ENCODE measurements around the gene PVR. TPM values are rescaled to one million over a fixed set of nuclear protein-coding genes. Genes with fewer than 3 reads are reported as not detected.

Gene PVR
- total RNA-seq, 1 donor from 2014 or later: 26.0 TPM

DNA sequence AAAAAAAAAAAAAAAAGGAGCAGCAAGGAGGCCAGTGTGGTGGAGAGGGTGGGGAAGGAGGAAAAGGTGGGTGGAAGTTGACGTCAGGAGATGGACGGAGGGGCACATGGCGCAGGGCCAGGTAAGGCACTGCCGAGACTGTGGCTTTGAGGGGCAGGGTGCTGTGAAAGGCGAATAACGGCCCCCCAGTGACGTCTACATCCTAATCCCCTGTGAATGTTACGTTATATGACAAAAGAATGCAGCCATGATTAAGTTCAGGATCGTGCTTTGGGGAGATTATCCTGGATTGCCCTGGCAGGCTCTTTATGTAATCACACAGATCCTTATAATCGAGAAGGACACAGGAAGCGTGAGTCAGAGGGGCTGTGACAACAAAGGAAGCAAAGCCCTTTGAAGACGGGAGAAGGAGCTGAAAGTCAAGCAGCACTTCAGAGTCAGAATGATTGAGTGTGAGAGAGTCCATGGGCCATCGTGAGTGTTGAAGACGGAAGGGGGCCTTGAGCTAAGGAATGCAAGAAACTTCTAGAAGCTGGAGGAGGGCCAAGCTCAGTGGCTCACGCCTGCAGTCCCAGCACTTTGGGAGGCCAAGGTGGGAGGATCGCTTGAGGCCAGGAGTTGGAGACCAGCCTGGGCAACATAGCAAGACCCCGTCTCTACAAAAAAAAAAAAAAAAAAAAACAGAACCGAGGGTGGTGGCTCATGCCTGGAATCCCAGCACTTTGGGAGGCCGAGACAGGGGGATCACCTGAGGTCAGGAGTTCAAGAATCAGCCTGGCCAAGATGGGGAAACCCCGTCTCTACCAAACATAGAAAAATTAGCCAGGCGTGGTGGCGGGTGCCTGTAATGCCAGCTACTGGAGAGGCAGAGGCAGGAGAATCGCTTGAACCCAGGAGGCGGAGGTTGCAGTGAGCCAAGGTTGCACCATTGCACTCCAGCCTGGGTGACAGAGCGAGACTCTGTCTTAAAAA lies 41.5 kb downstream of the PVR start:
- Histone ChIP-seq H3K27ac (no peak overlapping the region), H3K4me3 (no peak overlapping the region), H3K27me3 (no peaks in the 10 kb centered on the region), H3K9me3 (no peaks in the 10 kb centered on the region), H3K4me1 (no peaks in the 10 kb centered on the region), H3K36me3 (no peaks in the 10 kb centered on the region)
- TF ChIP-seq POLR2A (IDR thresholded peaks at IDR 0.05) (no peak), POLR2AphosphoS5 (IDR thresholded peaks at IDR 0.05; ENCODE audit: insufficient read depth in 1 of 2, low read depth in 1 of 2) (peak; percentile 5 to 64)
- no peak for DNase-seq (ENCODE audit: extremely low spot score in 2 of 2)
- intact Hi-C loops (cut with DNase I): no loop called here

DNA sequence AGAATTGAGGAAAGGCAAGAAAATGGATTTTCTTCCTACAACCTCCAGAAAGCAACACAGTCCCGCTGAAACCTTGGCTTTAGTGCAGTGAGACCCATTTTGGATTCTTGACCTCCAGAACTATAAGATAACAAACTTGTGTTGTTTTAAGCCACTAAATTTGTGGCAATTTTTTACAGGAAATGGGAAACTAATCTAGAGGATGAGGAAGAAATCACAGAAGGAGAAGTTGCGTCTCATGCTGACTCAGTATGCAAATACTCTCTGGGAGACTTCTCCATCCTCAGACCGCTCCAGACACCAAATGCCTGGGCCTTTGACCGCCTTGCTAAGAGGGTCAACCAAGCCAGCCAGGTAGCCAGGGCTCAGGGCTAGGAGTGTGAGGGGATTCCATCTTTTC lies 42.2 kb downstream of the PVR start:
- Histone ChIP-seq H3K4me3 (no peak overlapping the region), H3K27ac (no peak overlapping the region), H3K9me3 (no peaks in the 10 kb centered on the region), H3K36me3 (no peaks in the 10 kb centered on the region), H3K4me1 (no peaks in the 10 kb centered on the region), H3K27me3 (no peaks in the 10 kb centered on the region)
- no peak for TF ChIP-seq POLR2A (IDR thresholded peaks at IDR 0.05)
- TF ChIP-seq CTCF (IDR thresholded peaks at IDR 0.05): no peak
- TF ChIP-seq POLR2AphosphoS5 (IDR thresholded peaks at IDR 0.05; ENCODE audit: insufficient read depth in 1 of 2, low read depth in 1 of 2): no peak
- intact Hi-C loops (cut with DNase I): no loop called here
- DNase-seq (ENCODE audit: extremely low spot score in 2 of 2): no peak

DNA sequence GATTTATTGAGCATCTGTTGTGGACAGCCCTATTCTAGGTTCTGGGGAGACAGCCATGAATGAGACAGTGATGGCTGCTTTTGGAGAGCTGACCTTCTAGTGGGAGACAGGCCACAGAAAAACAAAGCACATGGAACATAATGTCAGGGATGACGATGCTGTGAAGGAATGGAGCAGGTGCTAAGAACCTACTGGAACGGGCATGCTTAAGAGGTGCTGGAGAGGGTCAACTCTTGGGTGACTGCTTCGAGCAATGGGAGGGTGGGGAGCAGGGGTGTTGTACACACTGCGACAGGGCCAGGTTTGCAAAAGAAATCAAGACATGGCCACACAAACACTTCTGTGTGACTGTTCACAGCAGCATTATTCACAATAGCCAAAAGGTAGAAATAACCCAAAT lies 43.2 kb downstream of the PVR start:
- Histone ChIP-seq H3K9me3 (no peaks in the 10 kb centered on the region), H3K36me3 (no peaks in the 10 kb centered on the region), H3K27me3 (no peaks in the 10 kb centered on the region), H3K4me3 (no peak overlapping the region), H3K27ac (no peak overlapping the region), H3K4me1 (peaks cover 4% of the 10 kb centered on the region)
- no peak for TF ChIP-seq POLR2AphosphoS5 (IDR thresholded peaks at IDR 0.05; ENCODE audit: insufficient read depth in 1 of 2, low read depth in 1 of 2)
- no peak for TF ChIP-seq CTCF (IDR thresholded peaks at IDR 0.05)
- TF ChIP-seq POLR2A (IDR thresholded peaks at IDR 0.05): no peak
- intact Hi-C loops (cut with DNase I): no loop called here
- DNase-seq (ENCODE audit: extremely low spot score in 2 of 2): no peak

- H3K27me3 ChIP-seq: no peaks in the 10 kb centered on the region
Measured at GRCh38 chr19:44687888-44688287, 44.2 kb downstream of the PVR start.

DNA sequence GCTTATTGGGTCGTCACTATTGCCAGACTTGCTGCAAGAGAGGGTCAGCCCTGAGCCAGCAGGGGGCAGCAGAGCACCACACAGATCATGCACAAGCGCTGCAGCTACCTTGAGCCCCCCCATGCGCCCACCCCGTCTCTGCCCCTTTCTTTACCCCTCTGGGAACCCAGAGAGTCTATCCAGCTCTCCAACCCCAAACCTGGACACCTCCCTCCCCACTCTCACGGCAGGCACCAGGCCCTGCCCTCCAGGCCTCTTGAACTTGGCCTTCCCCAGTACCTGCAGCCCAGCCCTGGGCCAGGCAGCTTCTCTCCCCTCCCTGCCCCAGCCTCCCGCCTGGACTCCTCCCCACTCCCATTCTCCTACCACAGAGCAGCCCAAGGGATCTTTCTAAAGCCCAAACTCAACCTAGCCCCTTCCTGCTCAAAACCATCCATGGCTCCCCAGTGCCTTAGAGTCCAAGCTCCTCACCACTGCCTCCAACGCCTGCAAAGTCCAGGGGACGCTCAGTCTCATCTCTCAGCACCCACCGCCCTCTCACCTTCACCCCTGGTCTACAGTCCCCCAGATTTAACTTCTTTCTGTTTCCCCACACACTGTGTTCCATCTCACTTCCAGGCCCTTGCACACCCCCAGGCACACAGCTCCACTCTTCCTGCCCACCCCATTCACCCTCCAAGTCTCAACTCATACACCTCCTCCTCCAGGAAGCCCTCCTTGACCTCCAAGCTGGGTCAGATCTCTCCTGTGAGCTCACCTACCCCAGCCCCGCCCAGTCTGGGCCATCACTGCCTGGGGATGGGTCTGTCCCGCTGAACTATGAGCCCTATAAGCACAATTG lies 45.8 kb downstream of the PVR start:
- intact Hi-C loops (cut with DNase I): no loop called here
- Histone ChIP-seq H3K27me3 (no peaks in the 10 kb centered on the region), H3K4me3 (no peak overlapping the region), H3K27ac (no peak overlapping the region), H3K9me3 (no peaks in the 10 kb centered on the region), H3K36me3 (no peaks in the 10 kb centered on the region), H3K4me1 (peaks cover 11% of the 10 kb centered on the region)
- no peak for DNase-seq (ENCODE audit: extremely low spot score in 2 of 2)
- TF ChIP-seq CTCF (IDR thresholded peaks at IDR 0.05): peak; percentile 83 to 90 (median 90)
- TF ChIP-seq POLR2AphosphoS5 (IDR thresholded peaks at IDR 0.05; ENCODE audit: insufficient read depth in 1 of 2, low read depth in 1 of 2): no peak
- no peak for TF ChIP-seq POLR2A (IDR thresholded peaks at IDR 0.05)

More at GRCh38 chr19:44687888-44688287, 44.2 kb downstream of the PVR start:
- no peak for TF ChIP-seq POLR2AphosphoS5 (IDR thresholded peaks at IDR 0.05; ENCODE audit: insufficient read depth in 1 of 2, low read depth in 1 of 2)
- TF ChIP-seq POLR2A (IDR thresholded peaks at IDR 0.05): no peak
- peaks cover 11% of the 10 kb centered on the region for H3K4me1 ChIP-seq
- intact Hi-C loops (cut with DNase I): no loop called here
- H3K27ac ChIP-seq: no peak overlapping the region
- DNase-seq (ENCODE audit: extremely low spot score in 2 of 2): no peak
- no peak overlapping the region for H3K4me3 ChIP-seq
- H3K9me3 ChIP-seq: no peaks in the 10 kb centered on the region
- H3K36me3 ChIP-seq: no peaks in the 10 kb centered on the region
